Thymus (tissue), 11 donors: ENCODE data around the gene MTSS2. TPM values are rescaled to one million over a fixed set of nuclear protein-coding genes. Genes with fewer than 3 reads are reported as not detected.

Experiments
- DNase-seq, 9 donors: peaks; one replicate each; pipeline ENCODE4 v3.0.0-alpha.2; 2013; ENCODE audit warnings: low spot score in 9 of 9, low read depth in 6 of 9, missing footprints in 1 of 9
- H3K27ac ChIP-seq, 2 donors: one replicate each; pipeline ENCODE4 v1.5.1; 2013; ENCODE audit warnings: control low read depth in 1 of 2, low read depth in 1 of 2, low read length in 1 of 2, mild to moderate bottlenecking in 1 of 2, moderate library complexity in 1 of 2
- H3K27me3 ChIP-seq, 2 donors: one replicate each; pipeline ENCODE4 v1.5.1; 2013; ENCODE audit warnings: low read length in 1 of 2; ENCODE audit not compliant: control insufficient read depth in 2 of 2, insufficient read depth in 1 of 2
- H3K36me3 ChIP-seq, 2 donors: one replicate each; pipeline ENCODE4 v1.5.1; 2013; ENCODE audit warnings: low read length in 1 of 2, mild to moderate bottlenecking in 1 of 2, moderate library complexity in 1 of 2; ENCODE audit not compliant: control insufficient read depth in 2 of 2, insufficient read depth in 2 of 2
- H3K4me1 ChIP-seq, 2 donors: one replicate each; pipeline ENCODE4 v1.5.1; 2013; ENCODE audit warnings: low read length in 2 of 2; ENCODE audit not compliant: control insufficient read depth in 2 of 2, insufficient read depth in 2 of 2
- H3K4me3 ChIP-seq, 2 donors: one replicate each; pipeline ENCODE4 v1.5.1; 2013; ENCODE audit warnings: low read length in 2 of 2, control low read depth in 1 of 2, mild to moderate bottlenecking in 1 of 2
- H3K9me3 ChIP-seq, 2 donors: one replicate each; pipeline ENCODE4 v1.5.1; 2013; ENCODE audit warnings: low read length in 1 of 2, mild to moderate bottlenecking in 1 of 2; ENCODE audit not compliant: control insufficient read depth in 2 of 2, insufficient read depth in 1 of 2
- WGBS: extraction: QIAGEN DNeasy Blood & Tissue Kit; methylation state at CpG from one replicate; pipeline ENCODE4 v1.1.7; 2013; 5-methylcytosine and 5-hydroxymethylcytosine counted together
- polyA plus RNA-seq: library from polyadenylated mRNA; stranded (reverse); fragments of 200-250 nt; gene quantifications from one replicate; pipeline ENCODE4 v1.2.3, GENCODE V29; 2013
- total RNA-seq: library from RNA; stranded (reverse); fragments of 120-200 nt; gene quantifications from one replicate; pipeline ENCODE4 v1.2.4, GENCODE V29; 2013
- donor health status: healthy.

Gene MTSS2
- total and polyA plus RNA-seq, 2 donors = 12.0 to 36.4 TPM

GRCh38 chr16:70698901-70699300 is 13.0 kb upstream of the MTSS2 start:
- DNase-seq = no peak
- WGBS = 91% methylated on average over 10 of the region's 10 CpGs
- Histone ChIP-seq H3K9me3 (peaks cover 1 to 15% of the 10 kb centered on the region in 2 donors), H3K4me3 (no peak overlapping the region), H3K27me3 (no peaks in the 10 kb centered on the region), H3K36me3 (peaks cover 11 to 18% of the 10 kb centered on the region in 2 donors), H3K27ac (no peak overlapping the region), H3K4me1 (peaks cover 50 to 100% of the 10 kb centered on the region in 2 donors)

GRCh38 chr16:70697594-70698170 is 11.8 kb upstream of the MTSS2 start:
- Histone ChIP-seq H3K9me3 (peaks cover 1 to 15% of the 10 kb centered on the region in 2 donors), H3K4me3 (no peak overlapping the region), H3K36me3 (peaks cover 11 to 23% of the 10 kb centered on the region in 2 donors), H3K27ac (peak overlapping the region; percentile 80 to 97), H3K4me1 (peaks cover 54 to 100% of the 10 kb centered on the region in 2 donors), H3K27me3 (no peaks in the 10 kb centered on the region)
- WGBS = 83% methylated on average over 14 of the region's 14 CpGs
- no peak for DNase-seq

GRCh38 chr16:70696952-70697593 is 11.2 kb upstream of the MTSS2 start:
- Histone ChIP-seq H3K4me1 (peaks cover 60 to 100% of the 10 kb centered on the region in 2 donors), H3K4me3 (no peak overlapping the region), H3K27ac (peak overlapping the region; percentile 80 to 97), H3K36me3 (peaks cover 11 to 26% of the 10 kb centered on the region in 2 donors), H3K27me3 (no peaks in the 10 kb centered on the region), H3K9me3 (peaks cover 1 to 15% of the 10 kb centered on the region in 2 donors)
- peak in 1 of 9 donors; percentile 78 for DNase-seq
- 20% methylated on average over 19 of the region's 19 CpGs for WGBS

- Histone ChIP-seq H3K9me3 (peaks cover 1 to 15% of the 10 kb centered on the region in 2 donors), H3K4me3 (no peak overlapping the region), H3K27ac (peak overlapping the region; percentile 93 to 97), H3K4me1 (peaks cover 67 to 100% of the 10 kb centered on the region in 2 donors), H3K36me3 (peaks cover 11 to 26% of the 10 kb centered on the region in 2 donors), H3K27me3 (no peaks in the 10 kb centered on the region)
- DNase-seq = peak in 1 of 9 donors; percentile 70
- 66% methylated on average over 8 of the region's 8 CpGs for WGBS
These were observed 10.5 kb upstream of the MTSS2 start for GRCh38 chr16:70696355-70696754.

GRCh38 chr16:70695331-70696070 is 9.6 kb upstream of the MTSS2 start:
- Histone ChIP-seq H3K36me3 (peaks cover 11 to 30% of the 10 kb centered on the region in 2 donors), H3K9me3 (peaks cover 1 to 17% of the 10 kb centered on the region in 2 donors), H3K4me3 (peak overlapping the region; percentile 38 to 40), H3K27me3 (no peaks in the 10 kb centered on the region), H3K27ac (peak overlapping the region; percentile 93 to 97), H3K4me1 (peaks cover 76 to 100% of the 10 kb centered on the region in 2 donors)
- 24% methylated on average over 14 of the region's 14 CpGs for WGBS
- DNase-seq = peak in 5 of 9 donors; percentile 67 to 89 (median 74)

GRCh38 chr16:70694868-70695218 is 9.0 kb upstream of the MTSS2 start:
- WGBS = 61% methylated on average over 4 of the region's 4 CpGs
- peaks cover 11 to 30% of the 10 kb centered on the region in 2 donors for H3K36me3 ChIP-seq
- peak overlapping the region; percentile 93 to 97 for H3K27ac ChIP-seq

GRCh38 chr16:70694088-70694867 is 8.4 kb upstream of the MTSS2 start:
- H3K9me3 ChIP-seq = peaks cover 0 to 23% of the 10 kb centered on the region in 2 donors
- peaks cover 88 to 100% of the 10 kb centered on the region in 2 donors for H3K4me1 ChIP-seq
- DNase-seq = peak in 1 of 9 donors; percentile 64
- H3K27ac ChIP-seq = peak overlapping the region; percentile 93 to 97
- H3K36me3 ChIP-seq = peaks cover 7 to 25% of the 10 kb centered on the region in 2 donors
- WGBS = 50% methylated on average over 17 of the region's 17 CpGs
- H3K4me3 ChIP-seq = peak overlapping the region; percentile 2 to 40
- H3K27me3 ChIP-seq = no peaks in the 10 kb centered on the region

More at GRCh38 chr16:70694868-70695218, 9.0 kb upstream of the MTSS2 start:
- H3K9me3 ChIP-seq = peaks cover 1 to 20% of the 10 kb centered on the region in 2 donors
- DNase-seq = no peak
- H3K27me3 ChIP-seq = no peaks in the 10 kb centered on the region
- peak overlapping the region; percentile 2 to 40 for H3K4me3 ChIP-seq
- peaks cover 82 to 100% of the 10 kb centered on the region in 2 donors for H3K4me1 ChIP-seq

GRCh38 chr16:70692873-70693671 is 7.2 kb upstream of the MTSS2 start:
- 15% methylated on average over 29 of the region's 29 CpGs for WGBS
- Histone ChIP-seq H3K9me3 (peaks cover 0 to 12% of the 10 kb centered on the region in 2 donors), H3K4me1 (peaks cover 98 to 100% of the 10 kb centered on the region in 2 donors), H3K36me3 (peaks cover 3 to 17% of the 10 kb centered on the region in 2 donors), H3K27me3 (no peaks in the 10 kb centered on the region), H3K27ac (peak overlapping the region; percentile 93 to 97), H3K4me3 (peak overlapping the region in 1 of 2 donors; percentile 18)
- DNase-seq = peak in 5 of 9 donors; percentile 67 to 90 (median 75)
